Left colon (tissue), 2 donors: Measurements from ENCODE around the gene E4F1. TPM values are rescaled to one million over a fixed set of nuclear protein-coding genes. Genes with fewer than 3 reads are reported as not detected.
"Not testable (repeated sequence)": the region's sequence is repeated elsewhere in the genome, so short reads cannot be mapped to it uniquely, and the experiment has no call there.

Experiments
- ATAC-seq: fragments of 200-7000 bp; cut with Tn5 transposase; one replicate; pipeline ENCODE4 v1.9.1; 2020; ENCODE audit warnings: mild to moderate bottlenecking, moderate library complexity
- DNase-seq, 2 donors: peaks; one replicate each; pipeline ENCODE4 v3.0.0-alpha.2; 2020
- intact Hi-C, 2 donors: fragments of 100-400 bp; cut with DNase I in 1 of 2; cut with micrococcal nuclease in 1 of 2; formaldehyde crosslinking; loops; one replicate each; pipeline versions ENCODE4 v1.11.2 to v1.14.0; 2022; cut with DNase I, micrococcal nuclease
- total RNA-seq, 2 donors: library from RNA; stranded (reverse); fragmentation: NEBNext Ultra II Directional; extraction: Animal tissue kit (Norgen Biotek cat#: 25700); gene quantifications; one replicate each; pipeline ENCODE4 v1.2.1, GENCODE V29; 2021
- donor health status: DM: no; HTN: no; CAD: no.
- donor health status: DM: yes; HTN: yes; CAD: no.

Gene E4F1
- total RNA-seq, 2 donors from 2014 or later = 23.6 to 25.1 TPM

GRCh38 chr16:2237102-2237482, 13.7 kb downstream of the E4F1 start:
- DNase-seq (no peak), ATAC-seq (peak; percentile 0)
- intact Hi-C loops = no loop called here

- intact Hi-C loops = no loop called here
- DNase-seq = peak in 1 of 2 donors; percentile 30
Observed at GRCh38 chr16:2237493-2238149, 14.2 kb downstream of the E4F1 start.

GRCh38 chr16:2238150-2238837, 14.9 kb downstream of the E4F1 start:
- ATAC-seq (peak; percentile 26), DNase-seq (no peak)
- intact Hi-C loops = no loop called here

More at GRCh38 chr16:2237493-2238149, 14.2 kb downstream of the E4F1 start:
- peak; percentile 27 for ATAC-seq

- ATAC-seq (peak; percentile 36), DNase-seq (no peak)
- intact Hi-C loops = no loop called here
Observed at GRCh38 chr16:2238838-2239675, 15.7 kb downstream of the E4F1 start.

- ATAC-seq, DNase-seq, intact Hi-C loops: not testable (repeated sequence)
Observed at GRCh38 chr16:2240331-2240730, 16.9 kb downstream of the E4F1 start.

GRCh38 chr16:2242598-2242997, 19.2 kb downstream of the E4F1 start:
- intact Hi-C loops = no loop called here
- ATAC-seq (peak; percentile 30), DNase-seq (no peak)

- DNase-seq (no peak), ATAC-seq (no peak)
- intact Hi-C loops = no loop called here
Observed at GRCh38 chr16:2243031-2243528, 19.7 kb downstream of the E4F1 start.

- ATAC-seq (no peak), DNase-seq (no peak)
- intact Hi-C loops = no loop called here
Observed at GRCh38 chr16:2243781-2244180, 20.4 kb downstream of the E4F1 start.

- ATAC-seq (peak; percentile 3), DNase-seq (no peak)
- intact Hi-C loops = no loop called here
Observed at GRCh38 chr16:2244301-2244700, 20.9 kb downstream of the E4F1 start.

GRCh38 chr16:2244926-2245795, 21.8 kb downstream of the E4F1 start:
- DNase-seq (no peak), ATAC-seq (no peak)
- intact Hi-C loops = no loop called here

GRCh38 chr16:2246301-2246885, 23.0 kb downstream of the E4F1 start:
- no peak for ATAC-seq
- DNase-seq = no peak
- intact Hi-C loops = no loop called here

GRCh38 chr16:2250652-2251295, 27.4 kb downstream of the E4F1 start:
- intact Hi-C loops = no loop called here
- peak in 1 of 2 donors; percentile 71 for DNase-seq
- ATAC-seq = peak; percentile 36

GRCh38 chr16:2251296-2252111, 28.1 kb downstream of the E4F1 start, which contains the start of gene ECI1:
ECI1 (minus strand) TSS chr16:2251587; CDS start chr16:2251566, 21 bp downstream.
- intact Hi-C loops = no loop called here
- DNase-seq = peak; percentile 96 to 98
- ATAC-seq = peak; percentile 94

GRCh38 chr16:2252806-2253148, 29.4 kb downstream of the E4F1 start:
- intact Hi-C loops = no loop called here
- DNase-seq (no peak), ATAC-seq (no peak)

- ATAC-seq (no peak), DNase-seq (no peak)
- intact Hi-C loops = no loop called here
Observed at GRCh38 chr16:2253293-2253692, 29.9 kb downstream of the E4F1 start.

- intact Hi-C loops = no loop called here
- DNase-seq (no peak), ATAC-seq (no peak)
Observed at GRCh38 chr16:2256531-2257140, 33.2 kb downstream of the E4F1 start.

- intact Hi-C loops = no loop called here
- ATAC-seq = no peak
- DNase-seq = no peak
Observed at GRCh38 chr16:2257726-2258125, 34.3 kb downstream of the E4F1 start.
